GM18511 (cell line): ENCODE results near the gene TPD52L1.

Experiments
- ATAC-seq: cut with Tn5 transposase; IDR thresholded peaks from one replicate; pipeline ENCODE4 v1.9.1; 2021; ENCODE audit warnings: mild to moderate bottlenecking, moderate library complexity; ENCODE audit not compliant: unreplicated experiment

TPD52L1 gene

DNA sequence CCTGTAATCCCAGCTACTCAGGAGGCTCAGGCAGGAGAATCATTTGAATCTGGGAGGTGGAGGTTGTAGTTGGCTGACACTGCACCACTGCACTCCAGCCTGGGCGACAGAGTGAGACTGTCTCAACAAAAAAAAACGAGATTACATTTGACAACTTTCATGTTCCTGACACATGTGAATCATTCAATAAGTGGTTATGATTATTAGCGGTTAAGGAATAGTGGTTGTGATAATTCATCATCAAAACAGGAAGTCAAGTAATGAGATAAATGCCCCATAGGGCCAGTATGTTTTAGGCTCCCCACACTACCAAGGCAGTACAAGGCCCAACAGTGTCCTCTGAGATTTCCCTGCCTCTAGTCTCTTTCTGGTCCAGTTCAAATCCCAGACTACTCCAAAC, 145.7 kb downstream of the TPD52L1 start:
- no peak for ATAC-seq

DNA sequence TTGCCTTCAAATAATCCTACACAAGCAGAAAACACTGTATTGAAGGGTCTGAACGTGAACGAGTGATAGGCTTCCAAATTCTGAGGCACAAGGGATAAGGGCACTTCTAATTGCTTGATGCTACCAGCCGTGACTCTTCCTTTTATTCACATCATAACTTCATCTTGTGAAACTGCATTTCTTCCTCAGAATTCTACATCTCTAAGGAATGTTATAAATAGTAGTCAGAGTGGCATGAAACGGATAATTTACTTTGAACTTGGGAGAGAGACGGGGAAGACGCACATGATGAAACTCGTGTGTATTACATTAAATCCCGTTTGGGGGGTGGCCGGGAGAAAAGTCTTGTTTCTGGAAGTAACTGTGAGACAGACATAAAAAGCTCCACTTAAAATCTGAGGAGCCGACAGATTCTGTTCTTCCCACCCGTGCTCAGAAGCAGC, 147.4 kb downstream of the TPD52L1 start:
- no peak for ATAC-seq

DNA sequence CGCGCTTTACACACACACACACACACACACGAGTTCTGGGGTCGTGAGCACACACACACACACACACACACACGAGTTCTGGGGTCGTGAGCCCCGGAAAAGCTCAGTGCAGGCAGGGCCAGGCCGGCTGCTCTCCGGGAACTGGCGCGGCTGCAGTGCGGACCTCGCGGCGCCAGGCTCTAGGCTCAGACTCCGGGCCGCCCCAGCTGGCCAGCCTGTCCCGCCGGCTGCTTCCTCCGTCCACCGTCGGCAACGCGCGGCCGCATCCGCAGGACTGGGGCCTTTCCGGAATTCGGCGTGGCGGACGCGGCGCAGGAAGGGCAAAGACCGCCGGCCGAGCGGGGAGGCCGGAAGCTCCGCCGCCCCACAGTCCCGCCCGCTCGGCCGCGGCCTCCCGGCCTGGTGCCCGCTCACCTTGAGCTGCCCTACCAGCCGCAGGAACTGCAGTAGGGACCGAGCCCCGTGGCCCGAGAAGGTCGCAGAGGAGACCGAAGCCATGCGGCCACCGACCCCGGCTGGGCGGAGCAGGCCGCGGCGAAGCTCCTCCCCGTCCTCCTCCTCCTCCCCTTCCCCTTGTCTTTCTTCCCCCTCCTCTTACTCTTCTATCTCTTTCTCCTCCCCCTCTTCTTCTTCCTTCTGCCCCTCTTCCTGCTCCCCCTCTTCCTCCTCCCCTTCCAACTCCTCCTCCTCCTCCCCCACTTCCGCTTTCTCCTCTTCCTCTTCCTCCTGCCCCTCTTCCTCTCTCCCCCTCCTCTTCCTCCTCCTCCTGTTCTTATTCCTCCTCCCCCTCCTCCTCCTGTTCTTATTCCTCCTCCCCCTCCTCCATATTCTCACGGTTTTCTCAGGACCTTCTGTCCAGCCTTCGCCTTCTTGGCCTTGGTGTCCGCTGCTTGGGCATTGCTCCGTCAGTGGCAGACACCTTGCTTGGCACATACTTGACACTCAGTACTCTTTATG, 148.1 kb downstream of the TPD52L1 start, which contains the start of gene HDDC2:
Gene HDDC2, minus strand, starts transcription at position 533 of the 957 bp plus-strand sequence. Its CDS starts 35 bp downstream, at position 498.
- peak; percentile 89 for ATAC-seq

DNA sequence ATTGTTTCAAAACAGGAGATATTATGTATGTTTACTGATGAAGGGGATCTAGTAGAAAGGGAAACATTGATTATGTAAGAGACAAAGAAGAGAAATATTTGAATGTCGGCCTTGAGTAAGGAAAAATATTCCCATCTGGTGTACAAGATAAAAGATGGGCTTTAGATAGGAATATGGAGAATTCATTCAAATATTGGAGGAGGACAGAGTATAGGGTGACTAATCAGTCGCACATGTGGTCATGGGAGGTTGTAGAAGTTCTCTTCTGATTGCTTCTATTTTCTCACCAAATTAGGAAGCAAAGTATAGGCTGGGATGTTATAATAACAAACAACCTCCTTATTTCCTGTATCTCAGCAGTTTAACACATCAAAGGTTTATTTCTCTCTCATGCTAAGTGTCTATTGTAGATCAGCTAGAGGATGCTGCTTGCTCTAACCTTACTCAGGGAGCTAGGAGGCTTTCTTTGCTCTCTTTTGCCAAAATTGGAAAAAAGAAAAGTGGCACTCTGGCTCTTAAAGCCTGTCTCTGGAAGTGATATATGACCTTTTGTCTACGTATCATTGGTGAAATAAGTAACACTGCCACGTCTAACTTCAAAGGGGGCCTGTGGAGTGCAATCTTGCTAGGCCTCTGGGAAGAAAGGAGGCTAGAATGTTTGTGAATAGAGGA, 149.4 kb downstream of the TPD52L1 start:
- ATAC-seq = no peak

DNA sequence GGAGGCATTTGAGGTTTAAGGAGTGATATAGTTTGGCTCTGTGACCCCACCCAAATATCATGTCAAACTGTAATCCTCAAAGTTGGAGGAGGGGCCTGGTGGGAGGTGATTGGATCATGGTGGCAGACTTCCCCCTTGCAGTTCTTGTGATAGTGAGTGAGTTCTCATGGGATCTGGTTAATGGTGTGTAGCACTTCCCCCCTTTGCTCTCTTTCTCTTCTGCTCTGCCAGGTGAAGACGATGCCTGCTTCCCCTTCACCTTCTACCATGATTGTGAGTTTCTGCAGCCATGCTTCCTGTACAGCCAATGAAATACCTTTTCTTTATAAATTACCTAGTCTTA, 149.9 kb downstream of the TPD52L1 start:
- ATAC-seq = no peak

DNA sequence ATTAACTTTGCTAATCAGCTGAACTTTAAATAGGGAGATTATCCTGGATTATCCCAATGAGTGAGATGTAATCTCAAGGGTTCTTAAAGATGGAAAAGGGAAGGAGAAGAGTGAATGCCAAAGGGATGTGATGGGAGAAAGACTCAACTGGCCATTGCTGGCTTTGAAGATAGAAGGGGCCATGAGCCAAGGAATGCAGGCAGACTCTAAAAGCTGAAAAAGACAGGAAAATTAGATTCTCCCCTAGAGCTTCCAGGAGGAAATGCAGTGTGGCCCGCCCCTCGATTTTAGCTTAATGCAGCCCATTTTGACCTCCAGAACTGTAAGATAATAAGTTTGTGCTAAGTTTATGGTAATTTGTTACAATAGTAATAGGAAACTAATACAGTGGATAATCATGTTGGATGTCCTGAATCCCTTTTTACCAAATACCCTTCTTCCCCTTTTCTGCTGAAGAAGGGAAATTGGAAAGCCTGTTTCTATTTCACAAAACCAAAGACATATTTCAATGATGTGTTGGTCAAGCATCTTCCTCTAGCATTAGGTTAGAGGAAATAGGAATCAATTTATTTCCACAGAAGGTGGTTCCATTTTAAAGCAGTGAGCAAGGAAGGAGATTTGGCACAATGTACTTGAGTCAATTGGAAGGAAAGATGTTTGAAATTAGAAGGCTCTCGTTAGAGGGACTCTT, 151.5 kb downstream of the TPD52L1 start:
- no peak for ATAC-seq

DNA sequence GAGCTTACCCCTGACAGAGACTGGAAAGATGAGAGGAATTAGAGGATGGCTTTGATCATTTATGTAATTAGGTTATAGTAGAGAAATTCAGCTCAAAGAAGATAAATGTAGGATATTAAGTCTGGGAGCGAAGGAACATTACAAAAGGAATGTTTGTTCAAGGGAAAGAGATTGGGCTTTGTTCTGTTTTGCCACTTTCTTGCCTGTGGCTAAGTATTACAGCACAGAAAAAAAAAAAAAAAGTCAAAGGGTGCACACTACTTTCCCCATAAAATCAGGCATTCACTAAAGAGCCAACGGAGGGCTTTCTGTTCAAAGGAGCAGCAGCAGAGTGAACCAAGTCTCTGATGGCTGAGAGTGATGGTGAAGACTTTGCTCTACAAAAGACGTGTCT, 153.2 kb downstream of the TPD52L1 start:
- no peak for ATAC-seq

DNA sequence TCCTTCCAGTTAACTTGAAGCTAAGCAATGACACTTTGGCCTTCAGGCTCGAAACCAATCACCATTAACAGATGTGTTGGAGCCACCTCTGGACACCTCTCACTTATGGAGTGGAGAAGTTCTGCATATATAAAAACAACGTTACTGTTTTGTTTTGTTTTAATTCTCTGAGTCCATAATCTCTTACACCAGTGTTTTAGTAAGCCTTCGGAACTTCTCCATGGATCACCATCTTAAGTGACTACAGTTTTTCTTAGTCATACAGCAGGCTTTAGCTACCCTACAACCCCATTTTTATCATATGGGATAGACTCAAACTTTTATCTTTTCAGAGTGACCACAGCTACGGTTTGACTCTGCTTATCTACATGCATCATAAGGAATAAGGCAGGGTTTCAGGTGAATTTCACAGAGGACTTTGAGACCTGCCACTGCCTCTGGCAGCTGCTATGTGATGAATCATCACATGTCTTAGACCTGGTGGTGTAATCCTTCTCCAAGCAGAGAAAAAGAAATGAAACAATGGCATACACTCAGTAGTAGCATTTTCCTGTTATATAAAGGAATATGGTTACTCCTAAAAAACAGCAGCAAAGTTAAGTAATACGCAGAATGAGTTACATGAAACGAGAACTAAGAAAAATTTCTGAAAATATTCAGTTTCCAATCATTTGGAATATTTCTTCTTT, 153.7 kb downstream of the TPD52L1 start:
- ATAC-seq = no peak

DNA sequence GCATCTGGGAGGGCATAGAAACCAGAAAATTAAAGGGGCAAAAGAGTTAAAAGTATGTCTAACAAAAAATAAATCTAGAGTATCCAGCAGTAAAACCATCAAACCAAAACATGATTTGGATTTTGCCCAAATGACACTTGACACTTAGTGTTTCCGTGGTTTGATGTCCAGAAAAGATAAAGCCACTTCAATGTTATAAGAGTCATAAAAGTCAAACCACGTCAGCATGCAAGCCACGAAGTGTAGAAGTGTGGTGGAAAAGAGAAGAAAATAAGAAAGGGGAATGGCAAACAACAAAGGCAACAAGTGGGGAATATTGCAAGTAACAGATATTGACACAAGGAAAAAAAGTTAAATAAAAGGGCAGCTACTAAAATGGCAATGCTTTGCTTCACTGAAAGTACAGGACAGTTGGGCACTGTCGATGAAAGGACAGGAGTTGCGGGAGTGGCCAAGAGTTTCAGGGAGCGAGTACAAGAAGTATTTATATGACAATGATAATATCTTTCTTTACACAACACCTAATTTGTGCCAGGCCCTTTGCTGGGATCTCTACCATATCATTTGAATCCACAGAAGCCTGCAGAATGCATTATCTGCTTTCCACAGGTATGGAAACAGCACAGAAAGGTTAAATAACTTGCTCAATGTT, 154.5 kb downstream of the TPD52L1 start:
- no peak for ATAC-seq

DNA sequence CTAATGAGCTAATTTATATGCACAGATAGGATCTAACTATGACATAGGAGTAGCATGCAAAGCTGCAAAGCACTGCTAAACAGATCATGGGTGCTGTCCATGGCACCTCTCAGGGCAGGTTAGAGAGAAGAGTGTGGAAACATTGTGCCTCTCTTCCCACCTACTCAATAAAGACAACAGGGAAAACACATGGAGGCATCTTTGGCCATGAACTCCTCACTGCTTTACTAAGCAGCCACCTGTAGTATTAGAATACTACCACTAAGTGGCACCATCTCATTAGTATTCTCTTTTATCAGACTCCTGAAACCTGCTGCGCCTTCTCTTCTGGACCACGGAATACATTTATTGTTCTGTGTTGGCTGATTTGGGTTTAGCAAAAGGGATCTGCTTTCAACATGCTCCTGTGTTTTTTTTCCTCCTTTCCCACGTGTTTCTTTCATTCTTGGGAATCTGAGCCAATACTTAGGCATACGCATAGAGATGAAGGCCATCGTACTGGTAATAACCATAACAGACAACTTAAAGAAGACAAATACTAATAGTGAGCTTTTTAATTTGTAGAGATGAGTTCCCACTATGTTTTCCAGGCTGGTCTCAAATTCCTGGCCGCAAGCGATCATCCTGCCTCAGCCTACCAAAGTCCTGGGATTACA, 157.5 kb downstream of the TPD52L1 start:
- ATAC-seq = peak; percentile 81

DNA sequence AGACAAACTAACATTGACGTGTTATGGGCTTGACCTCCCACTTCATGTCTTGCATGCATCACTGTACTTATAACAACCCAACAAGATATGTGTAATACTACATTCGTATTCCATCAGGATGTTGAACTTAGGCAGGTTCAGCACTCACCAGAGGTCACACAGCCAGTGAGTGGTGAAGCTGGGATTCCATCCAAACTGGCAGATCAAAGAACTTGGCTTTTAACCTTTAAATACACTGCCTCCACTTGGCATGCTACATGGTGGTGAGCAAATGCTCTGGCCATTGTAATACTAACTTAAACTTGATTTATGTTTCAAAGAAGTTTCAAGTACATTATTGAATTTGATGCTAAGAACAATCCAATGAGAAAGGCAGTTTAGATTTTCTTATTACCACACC, 158.9 kb downstream of the TPD52L1 start:
- ATAC-seq = no peak

DNA sequence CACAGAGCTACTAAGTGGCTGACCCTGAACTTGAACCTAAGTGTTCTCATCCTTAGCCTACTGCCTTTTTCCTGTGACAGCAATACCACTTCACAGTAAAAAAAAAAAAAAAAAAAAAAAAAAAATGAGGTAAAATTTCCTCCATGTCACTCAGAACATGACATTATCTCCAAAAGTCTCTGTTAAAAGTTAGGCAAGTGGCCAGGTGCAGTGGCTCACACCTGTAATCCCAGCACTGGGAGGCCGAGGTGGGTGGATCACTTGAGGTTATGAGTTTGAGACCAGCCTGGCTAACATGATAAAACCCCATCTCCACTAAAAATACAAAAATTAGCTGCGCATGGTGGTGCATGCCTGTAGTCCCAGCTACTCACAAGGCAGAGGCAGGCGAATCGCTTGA, 159.4 kb downstream of the TPD52L1 start:
- no peak for ATAC-seq
